Mesenchymal stem cell (in vitro differentiated cells and primary cell): Measurements from ENCODE around the gene GUCA1C.

ENCODE experiments used
- DNase-seq: peaks from one replicate; pipeline ENCODE4 v3.0.0-alpha.2; 2013
- H2AFZ ChIP-seq: one replicate; pipeline ENCODE4 v1.6.1; 2013; ENCODE audit warnings: low read depth, mild to moderate bottlenecking, control low read depth, inconsistent platforms, low read length, moderate library complexity
- H2AK5ac ChIP-seq: 2 replicates; pipeline ENCODE4 v1.6.1; 2013; ENCODE audit warnings: low read length, moderate library complexity, mild to moderate bottlenecking, inconsistent platforms; ENCODE audit not compliant: severe bottlenecking
- H2BK120ac ChIP-seq: one replicate; pipeline ENCODE4 v1.6.1; 2013; ENCODE audit warnings: low read depth, mild to moderate bottlenecking, inconsistent platforms, low read length, moderate library complexity
- H2BK12ac ChIP-seq, 2 experiments: one replicate each; pipeline ENCODE4 v1.6.1; 2013; ENCODE audit warnings: inconsistent platforms in 2 of 2, low read length in 2 of 2, mild to moderate bottlenecking in 2 of 2, moderate library complexity in 2 of 2, control low read depth in 1 of 2
- H2BK15ac ChIP-seq: one replicate; pipeline ENCODE4 v1.6.1; 2013; ENCODE audit warnings: mild to moderate bottlenecking, low read depth, inconsistent platforms; ENCODE audit not compliant: poor library complexity, severe bottlenecking
- H2BK5ac ChIP-seq: 2 replicates; pipeline ENCODE4 v1.6.1; 2013; ENCODE audit warnings: low read depth, mild to moderate bottlenecking, low read length, control low read depth, inconsistent platforms; ENCODE audit not compliant: poor library complexity, severe bottlenecking
- H3K14ac ChIP-seq, 2 experiments: one replicate each; pipeline ENCODE4 v1.6.1; 2013; ENCODE audit warnings: inconsistent platforms in 2 of 2, low read length in 2 of 2, control low read depth in 1 of 2, mild to moderate bottlenecking in 1 of 2, moderate library complexity in 1 of 2
- H3K18ac ChIP-seq, 2 experiments: one replicate each; pipeline ENCODE4 v1.6.1; 2013; ENCODE audit warnings: inconsistent platforms in 2 of 2, low read length in 2 of 2, control low read depth in 1 of 2, low read depth in 1 of 2, mild to moderate bottlenecking in 1 of 2
- H3K23ac ChIP-seq, 2 experiments: one replicate each; pipeline ENCODE4 v1.6.1; 2013; ENCODE audit warnings: inconsistent platforms in 2 of 2, low read length in 2 of 2, mild to moderate bottlenecking in 2 of 2, moderate library complexity in 2 of 2, control low read depth in 1 of 2
- H3K27ac ChIP-seq: 2 replicates; pipeline ENCODE4 v1.5.1; 2013; ENCODE audit warnings: mild to moderate bottlenecking, moderate library complexity, low read length, control low read depth, inconsistent platforms; ENCODE audit not compliant: poor library complexity, severe bottlenecking
- H3K27me3 ChIP-seq, 2 experiments: 2 replicates each; pipeline versions ENCODE4 v1.6.1 to v1.7.0; 2013; ENCODE audit warnings: low read length in 2 of 2, mild to moderate bottlenecking in 2 of 2, moderate library complexity in 2 of 2, control low read depth in 1 of 2, inconsistent platforms in 1 of 2; ENCODE audit not compliant: control insufficient read depth in 1 of 2, insufficient read depth in 1 of 2
- H3K36me3 ChIP-seq, 2 experiments: 2 replicates each; pipeline versions ENCODE4 v1.6.1 to v1.7.0; 2013; ENCODE audit warnings: low read length in 2 of 2, control low read depth in 1 of 2, inconsistent platforms in 1 of 2, low read depth in 1 of 2, mild to moderate bottlenecking in 1 of 2; ENCODE audit not compliant: insufficient read depth in 2 of 2, control insufficient read depth in 1 of 2
- H3K4ac ChIP-seq, 2 experiments: one replicate each; pipeline ENCODE4 v1.6.1; 2013; ENCODE audit warnings: inconsistent platforms in 2 of 2, low read length in 2 of 2, mild to moderate bottlenecking in 2 of 2, moderate library complexity in 2 of 2, control low read depth in 1 of 2, low read depth in 1 of 2
- H3K4me1 ChIP-seq: 2 replicates; pipeline ENCODE4 v1.6.1; 2013; ENCODE audit warnings: low read depth, low read length, control low read depth; ENCODE audit not compliant: control insufficient read depth, insufficient read depth
- H3K4me2 ChIP-seq: 2 replicates; pipeline ENCODE4 v1.6.1; 2013; ENCODE audit warnings: low read length, mild to moderate bottlenecking, inconsistent platforms; ENCODE audit not compliant: poor library complexity, severe bottlenecking
- H3K4me3 ChIP-seq, 2 experiments: 2 replicates each; pipeline versions ENCODE4 v1.5.1 to v1.7.0; 2013; ENCODE audit warnings: low read length in 2 of 2, mild to moderate bottlenecking in 2 of 2, control low read depth in 1 of 2, low read depth in 1 of 2; ENCODE audit not compliant: insufficient read depth in 1 of 2
- H3K79me1 ChIP-seq: replicated peaks from 2 replicates; pipeline ENCODE4 v1.6.1; 2013; ENCODE audit warnings: mild to moderate bottlenecking, control low read depth, low read length, inconsistent platforms; ENCODE audit not compliant: poor library complexity, severe bottlenecking
- H3K9ac ChIP-seq: 2 replicates; pipeline ENCODE4 v1.7.0; 2013; ENCODE audit warnings: mild to moderate bottlenecking, low read length, moderate library complexity
- H3K9me3 ChIP-seq: 2 replicates; pipeline ENCODE4 v1.7.0; 2013; ENCODE audit warnings: mild to moderate bottlenecking, low read length; ENCODE audit not compliant: control insufficient read depth
- H4K8ac ChIP-seq: one replicate; pipeline ENCODE4 v1.6.1; 2013; ENCODE audit warnings: inconsistent platforms, mild to moderate bottlenecking, low read length, moderate library complexity
- H4K91ac ChIP-seq: one replicate; pipeline ENCODE4 v1.6.1; 2013; ENCODE audit warnings: mild to moderate bottlenecking, low read length, inconsistent platforms
- WGBS: methylation state at CpG from one replicate; pipeline ENCODE4 v1.1.7; 2013; ENCODE audit warnings: mixed read lengths; 5-methylcytosine and 5-hydroxymethylcytosine counted together

GUCA1C gene

GRCh38 chr3:108894981-108895380 is 58.7 kb downstream of the GUCA1C start:
- no peak overlapping the region for H3K4me3 ChIP-seq
- no peak overlapping the region for H2BK12ac ChIP-seq
- H3K4ac ChIP-seq: no peak overlapping the region
- H3K27me3 ChIP-seq: peaks cover 0 to 8% of the 10 kb centered on the region in 2 experiments
- H3K14ac ChIP-seq: no peak overlapping the region
- H2AK5ac ChIP-seq: no peak overlapping the region
- no peak overlapping the region for H2AFZ ChIP-seq
- H4K8ac ChIP-seq: no peak overlapping the region
- H4K91ac ChIP-seq: no peak overlapping the region
- H3K9me3 ChIP-seq: no peaks in the 10 kb centered on the region
- no peak for DNase-seq
- H3K18ac ChIP-seq: no peak overlapping the region
- no peaks in the 10 kb centered on the region for H3K79me1 ChIP-seq
- H3K4me1 ChIP-seq: no peaks in the 10 kb centered on the region
- H2BK5ac ChIP-seq: no peak overlapping the region
- WGBS: 85% methylated on average over 3 of the region's 5 CpGs
- no peaks in the 10 kb centered on the region for H3K36me3 ChIP-seq
- no peak overlapping the region for H2BK120ac ChIP-seq
- no peak overlapping the region for H3K23ac ChIP-seq
- no peak overlapping the region for H2BK15ac ChIP-seq
- no peak overlapping the region for H3K27ac ChIP-seq
- H3K4me2 ChIP-seq: no peak overlapping the region
- no peak overlapping the region for H3K9ac ChIP-seq

- no peak overlapping the region for H2BK15ac ChIP-seq
- no peak overlapping the region for H3K23ac ChIP-seq
- H3K9ac ChIP-seq: no peak overlapping the region
- no peak overlapping the region for H3K4ac ChIP-seq
- no peak overlapping the region for H3K14ac ChIP-seq
- H2BK120ac ChIP-seq: no peak overlapping the region
- no peak overlapping the region for H2BK5ac ChIP-seq
- H3K79me1 ChIP-seq: no peaks in the 10 kb centered on the region
- H3K36me3 ChIP-seq: no peaks in the 10 kb centered on the region
- no peaks in the 10 kb centered on the region for H3K4me1 ChIP-seq
- DNase-seq: no peak
- H4K8ac ChIP-seq: no peak overlapping the region
- H3K4me2 ChIP-seq: no peak overlapping the region
- H3K27me3 ChIP-seq: peaks cover 0 to 8% of the 10 kb centered on the region in 2 experiments
- no peak overlapping the region for H3K27ac ChIP-seq
- no peak overlapping the region for H2AK5ac ChIP-seq
- WGBS: 71% methylated on average over 3 of the region's 3 CpGs
- no peak overlapping the region for H4K91ac ChIP-seq
- H2AFZ ChIP-seq: no peak overlapping the region
- H2BK12ac ChIP-seq: no peak overlapping the region
- no peaks in the 10 kb centered on the region for H3K9me3 ChIP-seq
- no peak overlapping the region for H3K4me3 ChIP-seq
- no peak overlapping the region for H3K18ac ChIP-seq
Measured at GRCh38 chr3:108891833-108892232, 61.8 kb downstream of the GUCA1C start.

- no peak overlapping the region for H4K8ac ChIP-seq
- no peaks in the 10 kb centered on the region for H3K79me1 ChIP-seq
- no peak overlapping the region for H2BK15ac ChIP-seq
- H3K23ac ChIP-seq: no peak overlapping the region
- no peak for DNase-seq
- no peak overlapping the region for H3K4me3 ChIP-seq
- no peak overlapping the region for H3K4me2 ChIP-seq
- H3K4me1 ChIP-seq: no peaks in the 10 kb centered on the region
- H3K14ac ChIP-seq: no peak overlapping the region
- no peak overlapping the region for H2AK5ac ChIP-seq
- no peak overlapping the region for H3K18ac ChIP-seq
- no peak overlapping the region for H3K27ac ChIP-seq
- H3K9me3 ChIP-seq: no peaks in the 10 kb centered on the region
- no peak overlapping the region for H4K91ac ChIP-seq
- no peak overlapping the region for H2AFZ ChIP-seq
- H3K36me3 ChIP-seq: no peaks in the 10 kb centered on the region
- no peak overlapping the region for H2BK5ac ChIP-seq
- no CpG with 5 or more reads among the region's 2 CpGs for WGBS
- H2BK12ac ChIP-seq: no peak overlapping the region
- H3K4ac ChIP-seq: no peak overlapping the region
- H3K9ac ChIP-seq: no peak overlapping the region
- peaks cover 0 to 7% of the 10 kb centered on the region in 2 experiments for H3K27me3 ChIP-seq
- H2BK120ac ChIP-seq: no peak overlapping the region
Measured at GRCh38 chr3:108887777-108888176, 65.9 kb downstream of the GUCA1C start.

GRCh38 chr3:108887121-108887520 is 66.6 kb downstream of the GUCA1C start:
- Histone ChIP-seq H4K91ac (no peak overlapping the region), H3K4me2 (no peak overlapping the region), H2BK12ac (no peak overlapping the region), H3K79me1 (no peaks in the 10 kb centered on the region), H3K9ac (no peak overlapping the region), H3K4me3 (no peak overlapping the region), H2BK15ac (no peak overlapping the region), H2BK120ac (no peak overlapping the region), H3K36me3 (no peaks in the 10 kb centered on the region), H3K23ac (no peak overlapping the region), H2AFZ (no peak overlapping the region), H3K14ac (no peak overlapping the region), H3K27ac (no peak overlapping the region), H3K27me3 (peaks cover 0 to 3% of the 10 kb centered on the region in 2 experiments), H2AK5ac (no peak overlapping the region), H3K4me1 (no peaks in the 10 kb centered on the region), H4K8ac (no peak overlapping the region), H3K4ac (no peak overlapping the region), H3K9me3 (no peaks in the 10 kb centered on the region), H2BK5ac (no peak overlapping the region), H3K18ac (no peak overlapping the region)
- 59% methylated on average over 4 of the region's 4 CpGs for WGBS
- no peak for DNase-seq
